Activated T-helper 1 cell treated with anti-CD3 and anti-CD28 coated beads, Interleukin-12 subunit alpha, Interleukin-12 subunit beta, Interleukin-2, Interleukin-4 antibody, amounts not matched to agents 30 ng/mL and 10 ng/mL and 1 ng/mL, durations not matched to agents 14 hours and 24 hours and 36 hours (primary cell): ENCODE data around the gene ARHGAP29. TPM values are rescaled to one million over a fixed set of nuclear protein-coding genes. Genes with fewer than 3 reads are reported as not detected.

Experiments used
- DNase-seq: peaks from one replicate; pipeline ENCODE4 v3.0.0; 2021; ENCODE audit warnings: low spot score
- H3K27ac Mint-ChIP-seq: one replicate; pipeline ENCODE4 v1.8.0; 2021; ENCODE audit warnings: mild to moderate bottlenecking, mixed read lengths
- H3K27me3 Mint-ChIP-seq: one replicate; pipeline ENCODE4 v1.8.0; 2022; ENCODE audit warnings: mild to moderate bottlenecking, moderate library complexity, mixed read lengths; ENCODE audit not compliant: insufficient read depth
- H3K36me3 Mint-ChIP-seq: one replicate; pipeline ENCODE4 v1.8.0; 2021; ENCODE audit warnings: low read depth, mixed read lengths
- H3K4me1 Mint-ChIP-seq: one replicate; pipeline ENCODE4 v1.8.0; 2021; ENCODE audit warnings: low read depth, mixed read lengths
- H3K4me3 Mint-ChIP-seq: one replicate; pipeline ENCODE4 v1.8.0; 2021; ENCODE audit warnings: mild to moderate bottlenecking, moderate library complexity, mixed read lengths
- H3K9me3 Mint-ChIP-seq: one replicate; pipeline ENCODE4 v1.8.0; 2021; ENCODE audit warnings: mixed read lengths
- intact Hi-C: fragments of 100-400 bp; cut with micrococcal nuclease; formaldehyde crosslinking; loops from one replicate; pipeline ENCODE4 v1.15.1; 2024
- total RNA-seq: library from RNA; stranded (reverse); gene quantifications from 2 replicates; pipeline ENCODE4 v1.2.3, GENCODE V29; 2022

The ARHGAP29 gene
- total RNA-seq, 1 donor from 2014 or later, result not detected

DNA sequence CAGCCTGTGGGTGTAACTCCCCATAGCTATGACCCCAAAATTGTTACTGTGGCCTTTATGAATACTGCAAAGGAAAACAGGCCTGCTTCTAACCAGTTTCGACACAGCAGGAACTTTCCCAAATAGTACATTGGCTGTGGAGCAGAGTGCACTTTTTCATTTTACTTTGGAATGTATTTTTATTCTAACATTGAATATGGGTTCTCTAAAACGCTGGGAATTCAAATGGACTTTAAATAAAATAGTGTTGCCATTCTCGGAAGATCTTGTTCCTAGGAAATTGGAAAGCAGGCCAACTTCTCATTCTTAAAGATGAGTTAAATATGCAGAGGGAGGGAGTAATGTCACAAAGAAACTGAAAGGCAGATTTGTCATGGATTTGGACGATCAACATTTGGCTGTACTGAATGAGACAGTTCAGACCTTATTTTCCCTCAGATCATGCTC lies 39.6 kb upstream of the ARHGAP29 start:
- Mint-ChIP-seq H3K27ac (no peak overlapping the region), H3K36me3 (no peaks in the 10 kb centered on the region), H3K4me1 (no peaks in the 10 kb centered on the region), H3K9me3 (no peaks in the 10 kb centered on the region), H3K27me3 (peaks cover 10% of the 10 kb centered on the region), H3K4me3 (no peak overlapping the region)
- intact Hi-C loops, result no loop called here
- no peak for DNase-seq

DNA sequence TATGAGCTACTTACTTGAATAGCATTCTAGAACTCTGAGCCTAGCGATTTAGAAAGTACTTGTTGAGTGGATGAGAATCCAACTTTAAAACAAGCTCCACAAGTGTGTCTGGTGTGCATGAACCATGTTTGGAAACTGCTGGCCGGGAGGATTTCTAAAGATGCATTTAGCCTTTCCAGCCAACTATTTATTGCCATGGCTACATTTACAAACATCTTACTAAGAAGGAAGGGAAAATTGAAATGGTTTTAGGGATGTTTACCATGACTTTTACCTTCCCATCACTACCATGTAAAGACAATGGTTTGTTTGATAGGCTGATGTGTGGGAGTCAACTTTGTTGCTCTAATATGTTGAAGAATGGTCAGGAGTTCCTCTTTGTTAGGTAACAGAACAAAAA lies 37.7 kb upstream of the ARHGAP29 start:
- intact Hi-C loops, result no loop called here
- Mint-ChIP-seq H3K27me3 (peaks cover 7% of the 10 kb centered on the region), H3K36me3 (no peaks in the 10 kb centered on the region), H3K4me1 (no peaks in the 10 kb centered on the region), H3K27ac (no peak overlapping the region), H3K4me3 (no peak overlapping the region), H3K9me3 (no peaks in the 10 kb centered on the region)
- DNase-seq, result no peak

DNA sequence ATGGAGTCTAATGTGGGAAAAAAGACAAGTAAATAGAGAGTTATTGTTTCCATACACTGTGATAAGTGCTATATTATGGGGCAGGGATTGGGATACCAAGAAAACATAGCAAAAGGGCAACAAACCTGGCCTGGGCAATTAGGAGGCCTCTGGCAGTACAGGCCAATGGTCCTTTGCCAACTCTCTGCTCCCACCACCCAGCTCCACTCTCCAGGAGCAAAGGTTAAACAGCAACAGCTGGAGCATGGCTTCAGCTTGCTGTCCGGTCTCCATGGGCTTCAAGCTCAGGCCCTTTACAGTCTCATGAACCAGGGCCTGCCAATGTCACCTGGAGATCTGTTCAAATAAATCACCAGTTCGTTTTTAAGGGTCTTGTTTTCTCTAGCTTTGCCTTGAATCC lies 37.2 kb upstream of the ARHGAP29 start:
- H3K27ac Mint-ChIP-seq, result no peak overlapping the region
- intact Hi-C loops, result no loop called here
- H3K4me3 Mint-ChIP-seq, result no peak overlapping the region
- no peaks in the 10 kb centered on the region for H3K36me3 Mint-ChIP-seq
- no peaks in the 10 kb centered on the region for H3K4me1 Mint-ChIP-seq
- no peak for DNase-seq
- H3K27me3 Mint-ChIP-seq, result peaks cover 5% of the 10 kb centered on the region
- no peaks in the 10 kb centered on the region for H3K9me3 Mint-ChIP-seq

DNA sequence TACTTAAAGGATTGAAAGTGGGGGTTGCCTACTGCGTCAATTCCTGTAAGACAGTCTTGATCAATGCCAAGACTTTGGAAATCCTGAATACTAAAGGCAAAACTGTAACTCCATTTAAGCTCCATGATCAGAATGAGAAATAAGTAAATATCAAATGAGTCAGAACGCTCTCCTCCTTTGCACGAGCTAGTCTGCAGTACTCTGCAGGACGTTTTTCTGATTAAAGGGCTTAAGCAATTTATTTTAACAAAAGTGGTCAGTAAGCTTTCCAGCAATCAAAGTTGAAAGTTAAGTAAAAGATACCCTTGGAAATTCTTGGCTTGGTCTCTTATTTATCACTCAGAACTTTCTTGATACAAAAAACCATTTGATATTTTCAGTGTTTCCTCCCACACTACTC lies 35.7 kb upstream of the ARHGAP29 start:
- Mint-ChIP-seq H3K4me1 (no peaks in the 10 kb centered on the region), H3K27ac (no peak overlapping the region), H3K36me3 (no peaks in the 10 kb centered on the region), H3K9me3 (no peaks in the 10 kb centered on the region), H3K27me3 (peaks cover 4% of the 10 kb centered on the region), H3K4me3 (no peak overlapping the region)
- intact Hi-C loops, result no loop called here
- no peak for DNase-seq

DNA sequence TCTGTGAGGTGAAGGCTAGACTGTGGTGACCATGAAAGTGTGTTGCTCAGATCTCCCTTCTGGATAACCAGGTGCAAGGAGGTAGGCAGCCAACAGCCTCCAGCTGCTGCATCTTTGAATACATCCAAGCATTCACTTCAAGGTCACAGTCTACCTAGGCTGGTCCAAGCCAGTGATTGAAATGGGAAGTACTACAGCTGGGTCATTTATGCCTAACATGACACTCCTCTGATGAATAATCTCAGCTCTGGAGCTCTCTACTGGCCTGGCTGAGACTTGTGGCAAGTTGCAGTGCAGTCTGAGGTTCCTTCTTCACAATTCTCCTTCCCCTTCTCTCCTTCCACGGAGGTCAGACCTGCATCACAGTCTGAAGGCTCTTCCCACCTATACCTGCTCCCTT lies 35.0 kb upstream of the ARHGAP29 start:
- Mint-ChIP-seq H3K36me3 (no peaks in the 10 kb centered on the region), H3K4me1 (no peaks in the 10 kb centered on the region), H3K4me3 (no peak overlapping the region), H3K27me3 (peaks cover 4% of the 10 kb centered on the region), H3K27ac (no peak overlapping the region), H3K9me3 (no peaks in the 10 kb centered on the region)
- no peak for DNase-seq
- intact Hi-C loops, result no loop called here

DNA sequence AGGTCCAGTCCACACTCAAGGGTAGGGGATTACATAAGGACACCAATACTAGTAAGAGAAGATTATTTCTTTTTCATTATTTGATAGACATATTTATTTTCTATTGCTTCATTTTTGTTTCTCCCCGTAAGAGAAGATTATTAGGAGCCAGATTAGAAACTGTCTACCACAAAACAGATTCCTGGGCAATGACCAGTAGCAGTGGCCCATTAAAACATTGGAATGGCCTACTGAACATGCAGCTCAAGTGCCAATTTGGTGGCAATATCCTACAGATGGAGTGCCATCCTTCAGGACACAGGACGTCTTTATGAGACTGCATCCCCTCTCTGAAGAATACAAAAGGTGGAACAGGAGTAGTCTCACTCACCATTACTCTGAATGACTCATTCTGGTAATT lies 34.0 kb upstream of the ARHGAP29 start:
- H3K4me3 Mint-ChIP-seq, result no peak overlapping the region
- DNase-seq, result no peak
- no peak overlapping the region for H3K27ac Mint-ChIP-seq
- no peaks in the 10 kb centered on the region for H3K4me1 Mint-ChIP-seq
- no peaks in the 10 kb centered on the region for H3K36me3 Mint-ChIP-seq
- intact Hi-C loops, result no loop called here
- H3K9me3 Mint-ChIP-seq, result no peaks in the 10 kb centered on the region
- peaks cover 4% of the 10 kb centered on the region for H3K27me3 Mint-ChIP-seq

DNA sequence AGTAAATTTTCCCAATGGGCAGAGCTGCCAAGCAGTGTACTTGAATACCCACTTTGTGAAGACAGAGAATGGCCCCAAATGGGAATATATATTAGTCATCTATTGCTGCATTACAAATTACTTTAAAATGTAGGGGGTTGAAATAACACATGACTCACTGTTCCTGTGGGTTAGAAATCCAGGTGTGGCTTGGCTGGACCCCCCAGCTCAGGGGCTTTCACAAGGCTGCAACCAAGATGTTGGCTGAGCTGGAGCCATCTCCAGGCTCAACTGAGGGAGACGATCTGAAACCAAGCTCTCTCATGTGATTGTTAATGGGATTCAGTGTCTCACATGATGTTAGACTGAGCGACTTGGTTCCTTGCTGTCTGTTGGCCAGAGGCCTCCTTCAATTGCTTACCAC lies 33.4 kb upstream of the ARHGAP29 start:
- H3K36me3 Mint-ChIP-seq, result no peaks in the 10 kb centered on the region
- H3K9me3 Mint-ChIP-seq, result no peaks in the 10 kb centered on the region
- H3K27me3 Mint-ChIP-seq, result peaks cover under 1% of the 10 kb centered on the region
- H3K27ac Mint-ChIP-seq, result no peak overlapping the region
- DNase-seq, result no peak
- intact Hi-C loops, result no loop called here
- no peaks in the 10 kb centered on the region for H3K4me1 Mint-ChIP-seq
- no peak overlapping the region for H3K4me3 Mint-ChIP-seq

DNA sequence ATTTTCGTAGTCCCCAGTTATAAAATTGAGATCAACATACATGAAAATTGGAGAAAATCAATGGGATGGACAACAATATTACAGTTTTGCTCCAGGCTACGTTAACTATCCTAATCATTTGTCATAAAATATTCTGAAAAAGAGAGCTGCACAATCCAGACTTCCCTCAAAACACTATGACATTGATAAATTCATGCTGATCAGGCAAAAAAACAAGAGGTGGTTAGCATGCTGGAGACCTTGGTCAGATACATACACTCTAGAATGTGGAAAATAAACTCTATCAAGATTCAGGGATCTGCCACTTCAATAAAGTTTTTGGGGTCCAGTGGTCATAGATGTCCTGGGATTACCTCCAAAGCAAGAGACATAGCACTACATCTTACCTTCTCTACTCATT lies 32.5 kb upstream of the ARHGAP29 start:
- no peaks in the 10 kb centered on the region for H3K9me3 Mint-ChIP-seq

DNA sequence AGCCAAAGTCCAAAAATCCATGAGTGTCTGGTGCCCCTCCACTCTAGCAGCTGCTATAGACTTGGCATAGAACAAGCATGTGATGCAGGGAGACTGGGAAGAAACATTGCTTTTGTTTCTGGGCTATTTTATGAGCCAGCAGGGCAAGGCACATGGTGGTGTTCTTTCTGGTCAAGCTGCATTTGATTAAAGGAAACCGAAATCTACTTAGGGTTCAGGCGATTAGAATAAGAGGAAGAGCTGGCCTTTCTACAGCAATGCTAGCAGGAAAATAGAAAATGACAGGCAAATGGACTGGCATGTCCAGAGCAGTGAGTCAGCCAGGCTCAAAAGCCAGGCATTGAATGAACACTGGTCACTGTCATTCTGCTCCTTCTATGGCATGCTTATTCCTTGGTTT lies 28.5 kb upstream of the ARHGAP29 start:
- intact Hi-C loops, result no loop called here
- Mint-ChIP-seq H3K4me3 (no peak overlapping the region), H3K9me3 (no peaks in the 10 kb centered on the region), H3K4me1 (no peaks in the 10 kb centered on the region), H3K36me3 (no peaks in the 10 kb centered on the region), H3K27me3 (peaks cover 4% of the 10 kb centered on the region), H3K27ac (no peak overlapping the region)
- no peak for DNase-seq

More for the DNA sequence above, 32.5 kb upstream of the ARHGAP29 start:
- Mint-ChIP-seq H3K4me3 (no peak overlapping the region), H3K36me3 (no peaks in the 10 kb centered on the region), H3K27me3 (no peaks in the 10 kb centered on the region), H3K27ac (no peak overlapping the region), H3K4me1 (no peaks in the 10 kb centered on the region)
- no peak for DNase-seq
- intact Hi-C loops, result no loop called here

DNA sequence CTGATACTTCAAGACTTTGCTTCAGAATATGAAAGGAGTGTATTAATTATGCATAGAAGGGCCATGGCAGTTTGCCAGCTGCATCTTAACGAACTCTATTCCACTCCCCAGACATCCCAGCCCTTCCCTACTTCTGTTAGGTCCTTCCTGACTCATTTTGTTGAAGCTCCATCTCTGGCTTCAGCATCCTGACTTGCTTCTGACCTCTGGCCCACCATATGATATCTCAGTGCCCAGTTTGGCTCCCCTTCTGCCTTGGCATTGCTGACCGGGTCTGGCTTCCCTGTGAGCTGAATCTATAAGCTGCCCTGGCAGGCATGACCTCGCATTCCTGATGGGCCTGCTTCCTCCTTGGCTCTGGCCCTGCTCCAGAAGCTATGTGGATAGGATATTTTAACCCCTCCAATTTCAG lies 27.6 kb upstream of the ARHGAP29 start:
- intact Hi-C loops, result no loop called here
- Mint-ChIP-seq H3K4me1 (no peaks in the 10 kb centered on the region), H3K9me3 (no peaks in the 10 kb centered on the region), H3K36me3 (no peaks in the 10 kb centered on the region), H3K27me3 (peaks cover 4% of the 10 kb centered on the region), H3K27ac (no peak overlapping the region), H3K4me3 (no peak overlapping the region)
- no peak for DNase-seq

DNA sequence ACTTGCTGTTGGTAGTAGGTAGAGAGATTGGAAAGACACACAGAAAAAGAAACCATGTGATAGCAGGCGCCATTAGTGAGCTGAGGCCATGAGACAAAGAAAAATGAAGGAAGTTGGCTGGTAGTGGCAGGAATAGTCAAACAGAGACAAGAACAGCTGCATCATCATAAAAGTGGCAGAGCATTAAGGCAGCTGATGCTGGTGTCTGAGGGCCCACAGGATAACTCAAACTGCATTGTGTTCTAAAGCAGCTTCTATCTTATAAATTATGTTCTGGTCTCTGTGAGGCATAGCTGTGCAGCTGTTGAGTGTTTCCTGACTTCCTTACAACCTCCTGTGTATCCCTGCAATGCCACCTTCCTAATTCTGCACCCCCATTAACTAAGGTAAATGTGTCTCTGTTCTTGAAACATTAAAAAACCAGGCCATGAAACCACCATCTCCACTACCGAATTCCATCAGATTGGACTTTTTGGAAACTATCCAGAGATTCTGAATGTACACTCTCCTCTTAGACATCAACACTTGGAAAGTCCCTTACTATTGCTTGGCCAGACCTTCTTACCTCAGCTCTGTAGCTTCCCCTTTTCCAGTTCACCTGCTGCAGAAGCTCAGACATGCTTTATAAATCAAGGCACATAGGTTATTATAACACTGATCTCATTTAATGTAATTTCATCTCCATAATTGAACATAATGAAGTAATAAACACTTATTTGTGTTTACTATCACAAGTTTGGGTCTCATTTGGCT lies 23.4 kb upstream of the ARHGAP29 start:
- peaks cover 7% of the 10 kb centered on the region for H3K27me3 Mint-ChIP-seq
- H3K4me1 Mint-ChIP-seq, result no peaks in the 10 kb centered on the region
- no peak overlapping the region for H3K4me3 Mint-ChIP-seq
- H3K27ac Mint-ChIP-seq, result no peak overlapping the region
- no peak for DNase-seq
- no peaks in the 10 kb centered on the region for H3K36me3 Mint-ChIP-seq
- intact Hi-C loops, result no loop called here
- H3K9me3 Mint-ChIP-seq, result no peaks in the 10 kb centered on the region

DNA sequence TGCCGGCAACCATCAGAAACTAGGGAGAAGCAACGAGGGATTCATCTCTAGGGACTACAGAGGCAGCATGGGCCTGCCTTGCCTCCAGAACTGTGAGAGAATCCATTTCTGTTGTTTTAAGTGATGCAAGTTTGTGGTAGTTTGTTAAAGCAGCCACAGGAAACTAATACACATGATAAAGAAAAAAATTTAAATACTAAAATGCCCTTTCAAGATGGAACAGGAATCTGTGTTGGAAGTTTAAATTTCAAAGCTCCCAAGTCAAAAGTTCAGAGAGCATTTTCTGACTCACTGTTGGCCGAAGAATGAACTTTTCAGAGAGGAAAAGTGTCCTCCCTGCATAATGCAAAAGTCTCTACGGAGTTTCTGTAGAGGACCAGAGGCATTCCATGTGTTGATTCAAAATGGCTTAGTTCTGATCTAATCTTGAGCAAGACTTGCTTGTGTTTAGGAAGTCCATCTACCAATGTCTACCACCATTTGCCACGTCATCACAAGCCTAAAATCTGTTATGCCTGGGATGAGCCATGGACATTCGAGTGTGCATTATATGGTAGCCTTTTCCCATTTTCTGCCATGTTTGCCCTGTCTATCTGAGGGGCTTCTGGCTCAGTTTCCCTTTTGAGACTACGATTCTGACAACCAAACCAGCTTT lies 22.4 kb upstream of the ARHGAP29 start:
- intact Hi-C loops, result no loop called here
- no peaks in the 10 kb centered on the region for H3K36me3 Mint-ChIP-seq
- H3K9me3 Mint-ChIP-seq, result no peaks in the 10 kb centered on the region
- no peaks in the 10 kb centered on the region for H3K4me1 Mint-ChIP-seq
- peaks cover 9% of the 10 kb centered on the region for H3K27me3 Mint-ChIP-seq
- no peak overlapping the region for H3K4me3 Mint-ChIP-seq
- DNase-seq, result no peak
- no peak overlapping the region for H3K27ac Mint-ChIP-seq

DNA sequence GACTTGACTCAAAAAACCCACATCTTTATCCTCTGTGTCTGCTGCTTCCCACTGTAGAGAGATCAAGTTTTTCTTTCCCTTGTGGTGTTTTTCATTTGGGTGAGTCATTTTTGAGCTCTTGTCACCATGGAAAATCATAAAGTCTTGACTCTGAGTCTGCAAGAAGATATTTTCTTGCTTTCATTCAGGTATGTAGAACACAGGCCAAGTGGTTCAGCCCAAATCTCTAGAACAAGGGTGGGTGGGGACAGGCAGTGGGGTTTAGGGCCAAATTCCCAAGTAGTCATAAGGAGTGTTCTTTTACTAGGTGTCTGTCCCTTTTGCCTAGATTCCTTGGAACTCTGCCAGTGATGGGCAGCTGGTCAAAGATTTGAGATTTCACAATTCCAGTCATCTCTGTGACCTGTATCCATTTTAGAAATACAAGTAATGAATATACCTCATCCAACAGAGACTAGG lies 21.5 kb upstream of the ARHGAP29 start:
- no peaks in the 10 kb centered on the region for H3K4me1 Mint-ChIP-seq
- H3K9me3 Mint-ChIP-seq, result no peaks in the 10 kb centered on the region
- H3K27ac Mint-ChIP-seq, result no peak overlapping the region
- H3K4me3 Mint-ChIP-seq, result no peak overlapping the region
- H3K27me3 Mint-ChIP-seq, result peaks cover 10% of the 10 kb centered on the region
- H3K36me3 Mint-ChIP-seq, result no peaks in the 10 kb centered on the region
- intact Hi-C loops, result no loop called here
- no peak for DNase-seq
